GM19328 (cell line): ENCODE results near the gene WNK2.

Experiments
- ATAC-seq: cut with Tn5 transposase; IDR thresholded peaks from one replicate; pipeline ENCODE4 v1.9.1; 2021; ENCODE audit warnings: mild to moderate bottlenecking, moderate library complexity; ENCODE audit not compliant: unreplicated experiment

Gene WNK2

DNA sequence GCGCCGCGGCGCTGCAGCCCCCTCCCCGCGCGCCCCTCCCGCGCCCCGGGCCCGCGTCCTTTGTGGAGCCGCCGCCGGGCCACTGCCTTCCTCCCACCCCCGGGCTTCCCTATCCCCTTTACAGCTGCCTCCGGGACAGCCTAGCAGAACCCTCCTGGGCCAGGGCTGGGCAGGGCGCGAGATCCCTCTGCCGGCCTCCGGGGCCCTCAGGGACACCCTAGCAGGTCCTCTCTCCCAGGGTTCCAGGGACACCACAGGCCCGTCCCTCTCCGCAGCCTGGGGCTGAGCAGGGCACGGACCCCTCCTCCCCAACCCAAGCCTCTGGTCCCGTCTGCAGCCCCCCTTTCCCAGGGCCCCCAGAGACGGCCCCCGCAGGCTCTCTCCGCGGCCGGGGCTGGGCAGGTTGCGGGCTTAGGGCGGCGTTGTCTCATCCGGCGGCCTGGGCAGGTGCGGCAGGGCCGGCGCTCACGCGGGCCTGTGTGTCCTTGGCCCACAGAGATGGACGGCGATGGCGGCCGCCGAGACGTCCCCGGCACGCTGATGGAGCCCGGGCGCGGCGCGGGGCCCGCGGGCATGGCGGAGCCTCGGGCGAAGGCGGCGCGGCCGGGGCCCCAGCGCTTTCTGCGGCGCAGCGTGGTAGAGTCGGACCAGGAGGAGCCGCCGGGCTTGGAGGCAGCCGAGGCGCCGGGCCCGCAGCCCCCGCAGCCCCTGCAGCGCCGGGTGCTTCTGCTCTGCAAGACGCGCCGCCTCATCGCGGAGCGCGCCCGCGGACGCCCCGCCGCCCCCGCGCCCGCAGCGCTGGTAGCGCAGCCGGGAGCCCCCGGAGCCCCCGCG, 710 bp downstream of the WNK2 start:
- no peak for ATAC-seq

DNA sequence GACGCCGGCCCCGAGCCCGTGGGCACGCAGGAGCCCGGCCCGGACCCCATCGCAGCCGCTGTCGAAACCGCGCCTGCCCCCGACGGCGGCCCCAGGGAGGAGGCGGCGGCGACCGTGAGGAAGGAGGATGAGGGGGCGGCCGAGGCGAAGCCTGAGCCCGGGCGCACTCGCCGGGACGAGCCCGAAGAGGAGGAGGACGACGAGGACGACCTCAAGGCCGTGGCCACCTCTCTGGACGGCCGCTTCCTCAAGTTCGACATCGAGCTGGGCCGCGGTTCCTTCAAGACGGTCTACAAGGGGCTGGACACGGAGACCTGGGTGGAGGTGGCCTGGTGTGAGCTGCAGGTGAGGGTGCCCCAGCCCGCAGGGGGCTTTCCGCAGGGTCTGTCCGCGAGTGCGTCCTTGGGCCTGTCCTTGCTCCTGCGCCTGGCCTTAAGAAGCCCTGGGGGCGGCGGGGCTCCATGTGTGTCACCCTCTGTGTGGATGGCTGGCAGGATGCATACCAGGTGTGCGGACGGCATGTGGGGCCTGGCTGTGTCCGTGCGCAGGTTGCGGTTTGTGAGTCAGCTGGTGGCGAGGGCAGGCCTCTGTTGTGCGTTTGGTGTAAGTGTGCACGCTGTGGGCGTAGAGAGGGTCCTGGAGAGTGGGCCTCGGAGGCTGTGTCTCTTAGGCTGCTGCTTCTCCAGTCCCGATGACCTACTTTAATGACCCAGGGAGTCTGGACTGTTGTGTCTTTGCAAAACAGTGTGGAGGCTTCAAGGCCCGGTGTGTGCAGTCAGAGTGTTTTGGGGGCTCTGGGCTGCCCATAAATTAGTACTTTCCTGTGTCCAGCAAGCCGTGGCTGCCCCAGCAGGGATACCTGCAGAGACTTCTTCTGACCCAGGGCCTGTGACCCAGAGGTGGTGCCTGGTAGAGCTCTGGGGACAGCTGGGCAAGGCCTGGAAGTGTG, 1.6 kb downstream of the WNK2 start:
- ATAC-seq = no peak

DNA sequence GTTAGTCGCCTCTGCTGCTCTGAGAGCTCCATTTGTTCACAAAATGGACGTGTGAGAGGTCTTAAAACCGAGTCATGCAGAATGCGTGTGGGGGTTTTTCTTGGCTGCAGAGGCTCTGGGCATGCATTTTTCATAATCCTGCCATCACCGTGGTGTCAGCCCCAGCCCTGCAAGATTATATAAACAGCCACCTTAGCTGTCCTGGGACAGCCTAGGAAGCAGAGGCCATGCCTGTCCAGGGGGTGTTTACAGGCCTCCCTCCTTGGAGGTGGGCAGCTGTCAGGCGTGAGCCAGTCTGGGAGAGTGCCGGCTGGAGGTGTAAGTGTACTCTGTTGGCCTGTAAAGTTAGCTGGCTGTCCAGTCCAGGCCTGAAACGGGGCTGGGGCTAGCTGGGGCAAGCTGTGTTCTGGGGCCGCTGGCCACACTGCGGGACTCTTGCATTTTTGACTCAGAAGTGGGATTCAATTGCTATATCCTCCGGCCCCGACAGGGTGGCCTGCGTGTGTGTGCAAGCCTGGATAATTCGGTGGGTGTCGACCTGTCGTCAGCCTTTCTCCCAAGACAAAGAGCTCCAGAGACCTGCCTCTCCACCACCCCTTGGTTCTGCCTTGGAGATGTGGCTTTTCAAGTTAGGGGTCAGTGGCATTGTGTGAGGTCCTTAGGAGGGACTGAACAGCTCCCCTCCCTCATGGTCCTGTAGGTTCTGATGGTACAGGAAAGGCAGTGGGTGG, 2.4 kb downstream of the WNK2 start:
- ATAC-seq = no peak

DNA sequence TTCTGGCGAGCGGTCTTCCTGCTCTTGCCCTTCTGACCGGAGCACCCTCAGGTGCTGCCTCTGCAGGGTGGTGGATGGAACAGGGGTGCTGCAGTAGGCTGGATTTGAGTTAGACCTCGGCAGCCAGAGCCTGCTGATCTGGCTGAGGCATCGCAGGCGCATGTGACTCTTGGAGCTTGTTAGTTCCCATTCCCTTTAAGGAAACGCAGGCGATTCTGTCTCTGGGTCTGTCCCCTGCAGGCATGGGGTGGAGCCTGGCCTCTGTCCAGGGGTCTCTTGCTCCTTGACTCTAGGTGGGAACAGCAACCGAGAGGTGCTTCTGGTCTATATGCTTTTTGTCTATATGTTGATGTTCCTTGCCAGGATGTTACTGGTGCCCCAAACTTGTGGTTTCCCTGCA, 3.1 kb downstream of the WNK2 start:
- no peak for ATAC-seq

DNA sequence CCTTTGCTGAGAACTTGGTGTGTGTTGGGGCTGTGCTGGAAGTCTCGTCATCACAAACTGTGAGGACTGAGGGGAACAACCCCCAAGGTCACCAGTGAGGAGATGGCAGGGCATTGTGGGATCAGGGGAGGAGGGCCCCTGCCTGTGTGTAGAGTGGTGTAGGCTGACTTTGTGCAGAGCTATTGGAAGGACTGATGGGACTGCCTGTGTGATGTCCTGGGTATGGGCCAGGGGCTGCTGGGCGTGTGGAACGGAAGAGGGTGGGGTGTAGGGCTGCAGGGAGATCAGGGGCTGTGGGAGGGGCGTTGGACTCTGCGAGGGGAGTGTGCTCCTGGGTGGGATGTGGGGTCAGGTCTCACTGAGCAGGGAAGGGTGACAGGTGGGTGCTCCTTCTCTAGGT, 3.6 kb downstream of the WNK2 start:
- no peak for ATAC-seq

DNA sequence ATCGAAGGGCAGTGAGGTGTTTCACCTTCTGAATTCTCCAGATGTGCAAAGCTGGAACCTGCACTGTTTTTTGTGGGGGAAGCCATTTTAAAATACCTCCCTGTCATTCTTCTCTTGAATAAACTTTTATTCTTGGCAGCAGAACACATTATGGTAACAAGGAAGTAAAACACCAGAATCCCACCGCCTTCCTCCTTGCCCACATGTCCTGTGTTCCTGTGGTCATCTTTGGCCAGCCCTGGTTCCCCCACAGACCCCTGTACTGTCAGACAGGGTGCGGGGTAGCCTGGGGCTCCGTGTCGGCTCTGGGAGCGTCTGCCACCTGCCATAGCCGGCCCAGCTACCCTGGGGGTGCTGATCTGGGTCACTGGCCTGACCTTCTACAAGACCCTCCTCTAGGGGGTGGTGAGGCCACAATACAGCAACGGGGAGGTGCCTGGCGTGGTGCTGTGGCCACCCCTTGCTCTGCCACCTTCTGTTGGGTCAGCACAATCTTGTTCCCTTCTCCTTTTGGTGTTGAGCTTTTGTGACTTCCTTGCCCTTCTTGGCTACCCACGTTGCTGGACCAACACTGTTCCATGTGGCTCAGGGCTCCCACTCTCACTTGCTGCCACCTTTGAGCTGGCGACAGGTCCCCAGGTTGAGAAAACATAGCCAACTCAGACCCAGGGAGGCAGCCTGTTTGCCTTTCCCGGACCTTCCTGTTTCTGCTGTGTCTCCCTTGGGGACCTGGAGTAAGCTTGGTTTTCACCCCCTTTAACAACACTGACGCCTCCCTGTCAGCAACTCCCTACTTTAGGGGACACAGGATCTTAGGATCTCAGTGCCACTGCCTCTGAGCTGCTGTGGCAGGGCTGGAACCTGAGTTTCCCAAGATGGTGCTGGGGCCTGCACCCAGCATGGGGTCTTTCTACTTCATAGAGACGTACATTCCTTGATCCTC, 4.8 kb downstream of the WNK2 start:
- ATAC-seq = no peak

DNA sequence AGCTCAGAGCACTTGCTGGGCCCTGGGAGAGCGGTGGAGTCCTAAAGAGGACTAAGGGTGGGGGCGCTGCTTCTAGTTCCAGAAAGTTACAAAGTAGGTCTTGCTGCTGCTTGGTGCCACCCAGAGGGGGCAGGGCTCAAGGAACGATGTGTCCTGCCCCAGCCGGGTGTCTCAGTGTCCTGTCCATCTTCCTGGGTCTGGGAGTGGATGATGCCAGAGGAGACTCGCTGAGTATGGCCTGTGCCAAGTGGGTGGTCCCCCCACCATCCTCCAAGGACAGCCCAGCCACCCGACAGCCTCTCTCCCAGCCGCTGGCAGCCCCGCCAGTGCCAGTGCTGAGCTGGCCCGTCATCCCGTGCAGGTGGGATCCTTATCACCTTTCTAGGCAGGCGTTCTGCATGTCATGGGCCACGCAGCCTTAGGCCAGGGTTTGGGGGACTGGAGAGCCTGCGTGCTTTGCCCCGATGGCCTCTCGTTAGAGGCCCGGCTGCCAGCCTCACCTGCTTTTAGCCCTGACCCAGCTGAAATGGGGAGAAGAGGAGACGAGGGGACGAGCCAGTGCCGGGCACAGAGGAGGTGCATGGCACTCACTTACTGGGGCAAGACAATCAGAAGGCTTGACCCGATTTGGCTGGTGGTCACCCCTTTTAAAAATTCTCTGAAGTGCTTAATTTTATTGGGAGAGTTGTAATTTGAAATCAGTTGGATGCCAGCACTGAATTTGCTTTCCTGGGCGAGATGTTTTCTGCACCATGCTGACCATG, 5.6 kb downstream of the WNK2 start:
- ATAC-seq = no peak

DNA sequence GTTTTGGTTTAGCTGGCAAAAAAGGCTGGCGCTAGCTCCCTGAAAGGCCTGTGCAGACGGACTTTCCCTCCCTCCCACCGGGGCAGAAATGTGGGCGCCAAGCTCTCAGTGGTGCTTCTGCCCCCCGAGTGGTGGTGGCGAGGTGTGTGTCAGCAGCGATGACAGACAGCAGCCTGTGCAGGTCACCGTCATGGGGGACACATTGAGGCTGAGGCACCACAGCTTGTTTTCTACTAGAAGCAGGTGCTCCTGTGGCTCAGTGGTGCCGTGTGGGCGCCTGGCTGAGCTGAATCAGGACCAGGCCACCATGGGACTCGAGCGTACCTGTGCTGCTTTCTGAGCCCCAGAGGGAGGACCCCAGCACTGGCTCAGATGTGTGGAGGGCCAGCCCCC, 6.2 kb downstream of the WNK2 start:
- no peak for ATAC-seq

DNA sequence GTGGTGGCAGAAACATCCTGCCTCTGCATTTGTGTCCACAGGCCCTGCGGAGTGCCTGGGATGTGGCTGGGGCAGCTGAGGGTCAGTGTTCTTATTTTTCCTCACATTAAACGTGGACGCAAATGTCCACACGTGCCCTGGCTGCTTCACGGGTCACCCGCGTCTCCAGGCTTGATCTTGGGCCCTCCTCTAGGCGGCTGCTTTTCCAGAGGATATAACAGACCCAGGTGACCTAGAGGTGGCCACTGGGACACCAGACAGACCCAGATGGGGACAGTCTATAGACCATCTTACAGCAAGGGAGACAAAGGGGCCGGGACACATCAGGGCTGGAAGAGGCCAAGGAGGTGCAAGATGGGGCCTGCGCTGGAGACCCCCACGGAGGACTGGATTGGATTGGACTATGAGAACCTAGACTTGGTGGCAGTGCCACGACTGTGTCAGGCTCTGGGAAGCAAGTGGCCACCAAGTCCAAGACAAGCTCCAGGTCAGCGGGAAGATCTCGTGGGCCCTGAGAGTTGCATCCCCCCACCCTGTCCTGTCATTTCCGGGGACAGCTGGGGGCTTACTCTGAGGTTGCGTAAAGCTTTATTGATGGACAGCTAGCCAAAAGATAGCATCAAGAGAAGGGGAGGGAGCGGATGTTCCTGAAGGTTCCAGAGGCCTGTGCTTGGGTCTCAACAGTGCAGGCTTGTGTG, 6.9 kb downstream of the WNK2 start:
- ATAC-seq = no peak

DNA sequence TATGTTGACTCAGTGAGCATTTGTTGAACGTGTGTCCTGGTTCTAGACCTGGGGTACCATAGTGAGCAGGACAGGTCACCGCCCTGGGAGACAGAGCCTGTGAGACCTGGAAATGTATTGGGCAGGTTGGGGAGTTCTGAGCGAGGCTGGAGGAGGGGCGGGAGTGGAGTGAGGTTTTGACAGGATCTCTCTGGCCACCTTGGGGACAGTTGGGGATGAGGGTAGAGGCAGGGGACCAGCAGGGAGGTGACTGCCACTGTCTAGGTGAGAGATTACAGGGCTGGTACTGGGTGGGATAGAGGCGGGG, 7.4 kb downstream of the WNK2 start:
- ATAC-seq = no peak

DNA sequence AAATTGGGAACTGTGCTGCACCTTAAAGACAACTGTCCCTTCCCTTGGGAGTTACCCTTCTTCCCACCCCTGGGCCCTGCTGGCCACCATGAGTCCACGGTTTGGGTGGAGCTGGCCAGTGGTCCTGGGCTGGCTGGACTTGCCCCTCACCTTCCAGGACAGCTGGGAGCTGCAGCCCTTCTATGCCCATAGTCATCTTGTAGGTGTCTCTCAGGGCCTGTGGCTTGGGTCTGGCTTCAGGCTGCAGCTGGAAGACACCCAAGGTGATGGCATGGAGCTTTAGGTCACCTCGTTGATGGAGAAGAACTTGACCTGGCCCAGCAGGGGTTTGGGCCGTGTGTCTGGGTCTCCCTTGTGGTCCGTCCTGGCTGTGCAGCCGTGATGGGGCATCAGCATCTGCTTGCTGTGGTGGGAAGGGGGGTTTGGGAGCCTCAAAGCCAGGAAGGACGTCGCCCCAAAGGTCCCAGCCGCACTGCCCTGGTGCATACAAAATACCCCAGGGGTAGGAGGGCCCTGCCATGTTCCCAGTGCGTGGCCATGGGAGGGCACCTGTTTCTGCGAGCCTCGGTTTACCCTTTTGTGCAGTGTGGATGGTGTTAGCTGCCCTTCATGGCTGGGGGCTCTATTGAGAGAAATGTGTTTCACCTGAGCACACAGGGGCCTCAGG, 8.9 kb downstream of the WNK2 start:
- no peak for ATAC-seq

DNA sequence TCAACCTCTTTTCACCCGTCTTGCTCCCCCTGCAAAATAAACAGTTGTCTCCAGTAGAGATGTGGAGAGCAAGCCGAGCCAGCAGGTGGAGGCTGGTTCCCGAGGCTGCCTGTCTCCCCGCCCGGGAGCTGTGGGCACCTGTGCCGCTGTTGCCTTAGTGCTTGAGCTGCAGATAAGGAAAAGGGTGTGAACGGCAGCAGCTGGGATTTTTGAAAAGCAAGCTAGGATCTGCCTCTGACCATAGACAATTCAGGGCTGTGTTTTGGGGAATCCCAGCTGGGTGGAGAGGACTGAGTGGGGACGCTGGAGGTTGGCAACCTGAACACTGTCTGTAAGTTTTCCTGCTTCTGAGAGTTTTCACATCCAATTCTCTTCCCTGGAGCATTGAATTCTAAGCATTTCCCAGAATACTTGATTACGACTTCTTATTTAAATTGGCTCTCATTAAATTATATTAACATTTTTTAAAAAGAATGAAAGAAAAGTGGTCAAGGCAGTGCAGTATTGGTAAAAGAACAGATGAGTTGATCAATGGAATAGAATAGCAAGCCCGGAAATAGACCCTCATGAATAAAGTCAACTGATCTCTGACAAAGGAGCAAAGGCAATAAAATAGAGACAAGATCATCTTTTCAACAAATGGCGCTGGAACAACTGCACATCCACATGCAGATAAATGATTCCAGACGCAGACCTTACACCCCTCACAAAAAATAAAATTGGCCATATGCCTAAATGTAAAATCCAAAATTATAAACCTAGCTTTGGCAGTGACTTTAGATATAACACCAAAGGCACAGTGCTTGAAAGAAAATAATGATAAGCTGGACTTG, 9.7 kb downstream of the WNK2 start:
- ATAC-seq = no peak

DNA sequence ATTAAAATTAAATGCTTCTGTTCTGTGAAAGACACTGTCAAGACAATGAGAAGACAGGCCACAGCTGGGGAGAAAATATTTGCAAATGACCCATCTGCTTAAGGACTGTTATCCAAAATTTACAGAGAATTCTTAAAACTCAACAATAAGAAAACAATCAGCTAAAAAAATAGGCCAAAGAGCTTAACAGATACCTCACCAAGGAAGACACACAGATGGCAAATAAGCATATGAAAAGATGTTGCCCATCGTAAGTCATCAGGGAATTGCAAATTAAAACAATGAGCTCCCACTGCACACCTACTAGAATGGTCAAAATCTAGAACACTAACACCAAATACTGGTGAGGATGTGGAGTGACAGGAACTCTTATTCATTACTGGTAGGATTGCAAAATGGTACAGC, 10.3 kb downstream of the WNK2 start:
- ATAC-seq = no peak

DNA sequence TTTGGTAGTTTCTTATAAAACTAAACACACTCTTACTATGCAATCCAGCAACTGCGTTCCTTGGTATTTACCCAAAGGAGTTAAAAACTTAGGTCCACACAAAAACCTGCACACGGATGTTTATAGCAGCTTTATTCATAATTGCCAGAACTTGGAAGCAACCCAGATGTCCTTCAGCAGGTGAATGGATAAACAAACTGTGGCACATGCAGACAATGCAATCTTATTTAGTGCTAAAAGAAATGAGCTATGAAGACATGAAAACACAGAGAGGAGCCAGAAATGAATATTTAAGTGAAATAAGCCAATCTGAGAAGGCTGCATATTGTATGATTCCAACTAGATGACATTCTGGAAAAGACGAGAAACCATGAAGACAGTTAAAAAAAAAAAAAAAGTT, 10.7 kb downstream of the WNK2 start:
- no peak for ATAC-seq

DNA sequence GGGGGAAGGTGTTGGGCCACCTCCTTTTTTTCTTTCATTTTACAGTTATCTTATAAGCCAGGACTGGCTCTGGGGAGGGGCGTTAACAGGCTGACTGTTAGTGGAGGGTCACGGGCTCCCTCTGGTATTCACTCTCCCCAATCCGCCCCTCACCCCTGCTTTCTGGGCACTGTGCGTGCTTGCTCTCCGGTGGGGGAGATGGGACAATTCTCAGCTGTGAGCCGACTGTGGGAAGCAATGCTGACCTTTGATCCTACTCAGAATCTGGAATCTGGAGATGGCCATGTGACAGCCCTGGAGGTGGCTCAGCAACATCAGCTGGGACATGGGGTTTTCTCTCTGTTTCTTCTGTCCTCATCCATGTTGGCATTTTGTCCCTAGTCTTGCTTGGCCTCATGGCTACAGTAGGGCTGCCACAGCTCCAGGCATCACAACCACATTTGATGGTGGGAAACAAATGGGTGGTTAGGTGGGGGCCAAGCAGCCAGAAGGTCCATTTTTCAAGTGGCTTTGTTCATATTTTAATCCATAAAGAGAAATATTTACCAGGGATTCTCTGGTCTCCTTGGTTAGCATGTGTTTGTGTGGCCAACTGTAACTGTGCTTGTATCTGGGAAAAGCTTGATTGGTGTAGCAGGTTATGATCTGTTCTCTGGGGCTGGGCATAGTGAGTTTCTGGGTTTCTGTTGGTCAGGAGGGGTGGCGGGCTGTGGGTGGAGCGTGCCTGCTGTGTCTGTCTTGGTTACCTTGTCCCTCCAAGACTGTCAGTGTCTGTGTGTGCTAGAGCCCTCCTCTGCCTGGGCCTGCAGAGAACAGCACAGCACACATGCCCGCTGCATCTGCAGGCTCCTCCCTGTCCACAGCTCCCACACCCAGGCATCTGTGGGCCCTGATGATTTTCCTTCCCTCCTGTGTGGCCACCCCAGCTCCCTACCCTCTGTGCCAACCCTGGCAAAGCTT, 12.4 kb downstream of the WNK2 start:
- ATAC-seq = no peak

DNA sequence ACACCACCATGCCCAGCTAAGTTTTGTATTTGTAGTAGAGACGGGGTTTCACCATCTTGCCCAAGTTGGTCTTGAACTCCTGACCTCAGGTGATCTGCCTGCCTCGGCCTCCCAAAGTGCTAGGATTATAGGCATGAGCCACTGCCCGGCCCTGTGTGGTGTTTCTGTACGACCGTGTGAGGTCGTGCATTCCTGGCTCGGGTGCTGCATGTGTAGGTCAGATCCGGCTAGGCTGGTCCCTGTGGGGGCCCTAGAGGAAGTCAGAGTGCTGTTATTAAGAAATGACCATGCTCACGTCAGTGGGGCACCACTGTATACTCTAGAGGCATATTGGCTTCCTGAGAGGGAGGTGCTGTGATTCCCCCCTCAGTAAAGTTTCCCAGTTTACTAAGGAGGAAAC, 13.7 kb downstream of the WNK2 start:
- ATAC-seq = no peak
